HG02763 (cell line): Measurements from ENCODE around the gene BLMH.
"Not testable (repeated sequence)": the region's sequence is repeated elsewhere in the genome, so short reads cannot be mapped to it uniquely, and the experiment has no call there.

ENCODE experiments used
- ATAC-seq: cut with Tn5 transposase; IDR thresholded peaks from one replicate; pipeline ENCODE4 v1.9.1; 2021; ENCODE audit warnings: mild to moderate bottlenecking, moderate library complexity; ENCODE audit not compliant: unreplicated experiment

The BLMH gene

GRCh38 chr17:30230596-30231125 is 61.1 kb downstream of the BLMH start:
- ATAC-seq = no peak

- ATAC-seq = not testable (repeated sequence)
Observed at GRCh38 chr17:30230009-30230408, 61.7 kb downstream of the BLMH start.

- ATAC-seq = no peak
Observed at GRCh38 chr17:30229012-30229411, 62.7 kb downstream of the BLMH start.

GRCh38 chr17:30228011-30228410 is 63.7 kb downstream of the BLMH start:
- ATAC-seq = no peak

- no peak for ATAC-seq
Observed at GRCh38 chr17:30226878-30227277, 64.9 kb downstream of the BLMH start.

- ATAC-seq = no peak
Observed at GRCh38 chr17:30225919-30226553, 65.7 kb downstream of the BLMH start.

- ATAC-seq = no peak
Observed at GRCh38 chr17:30225112-30225511, 66.6 kb downstream of the BLMH start.

- ATAC-seq = no peak
Observed at GRCh38 chr17:30224419-30224960, 67.3 kb downstream of the BLMH start.

GRCh38 chr17:30222721-30223175 is 69.0 kb downstream of the BLMH start:
- ATAC-seq = no peak

- ATAC-seq = no peak
Observed at GRCh38 chr17:30222251-30222650, 69.5 kb downstream of the BLMH start.

- no peak for ATAC-seq
Observed at GRCh38 chr17:30221346-30221745, 70.4 kb downstream of the BLMH start.

GRCh38 chr17:30220414-30220813 is 71.3 kb downstream of the BLMH start:
- no peak for ATAC-seq

- no peak for ATAC-seq
Observed at GRCh38 chr17:30219833-30220232, 71.9 kb downstream of the BLMH start.

- no peak for ATAC-seq
Observed at GRCh38 chr17:30219315-30219714, 72.4 kb downstream of the BLMH start.

GRCh38 chr17:30218799-30219198 is 72.9 kb downstream of the BLMH start:
- no peak for ATAC-seq

- no peak for ATAC-seq
Observed at GRCh38 chr17:30217746-30218245, 73.9 kb downstream of the BLMH start.

GRCh38 chr17:30217054-30217453 is 74.7 kb downstream of the BLMH start:
- no peak for ATAC-seq

GRCh38 chr17:30212750-30213149 is 79.0 kb downstream of the BLMH start:
- ATAC-seq = peak; percentile 65

- ATAC-seq = no peak
Observed at GRCh38 chr17:30211371-30211770, 80.4 kb downstream of the BLMH start.

- no peak for ATAC-seq
Observed at GRCh38 chr17:30210901-30211300, 80.8 kb downstream of the BLMH start.

- ATAC-seq = no peak
Observed at GRCh38 chr17:30210366-30210765, 81.4 kb downstream of the BLMH start.

- no peak for ATAC-seq
Observed at GRCh38 chr17:30209930-30210329, 81.8 kb downstream of the BLMH start.
